ENCODE data around the gene ELMOD3. TPM values are rescaled to one million over a fixed set of nuclear protein-coding genes. Genes with fewer than 3 reads are reported as not detected.
A peak's percentile ranks its signal among the peaks of the same experiment; 100 is the strongest.
"Not testable (repeated sequence)": the region's sequence is repeated elsewhere in the genome, so short reads cannot be mapped to it uniquely, and the experiment has no call there.

ELMOD3 gene
- total and polyA plus RNA-seq, 7 experiments from 2014 or later: 9.4 to 33.3 (median 21.0) TPM

GRCh38 chr2:85357736-85358135, 3.2 kb downstream of the ELMOD3 start:
- peak overlapping the region in 6 of 10 donors; percentile 19 to 41 (median 25) for H3K4me3 Mint-ChIP-seq
- Histone ChIP-seq H3K36me3 (ENCODE audit: control insufficient read depth in 2 of 3, insufficient read depth in 3 of 3, low read length in 3 of 3) (peaks cover 0 to 28% (median 3%) of the 10 kb centered on the region in 3 experiments), H3K4me3 (ENCODE audit: low read length) (no peak overlapping the region), H3K9me3 (ENCODE audit: control insufficient read depth in 2 of 3, low read length in 3 of 3) (no peaks in the 10 kb centered on the region), H3K27ac (ENCODE audit: low read depth, low read length) (no peak overlapping the region), H3K27me3 (ENCODE audit: control insufficient read depth in 2 of 2, insufficient read depth in 2 of 2, low read length in 2 of 2) (no peaks in the 10 kb centered on the region), H3K4me1 (ENCODE audit: control insufficient read depth in 2 of 2, insufficient read depth in 2 of 2, low read length in 2 of 2) (peaks cover 19 to 24% of the 10 kb centered on the region in 2 donors)
- ChIA-PET CTCF (no interaction called here), POLR2A (interaction anchor here (0.6 to 14.5 kb wide), 3 partner anchors 29 to 284 kb away, joined by 3 to 211 read pairs (median 3); partner anchors contain the start of gene TGOLN2)
- ATAC-seq (no peak), DNase-seq (no peak)
- H3K36me3 Mint-ChIP-seq: peaks cover 0 to 40% (median 20%) of the 10 kb centered on the region in 5 donors
- H3K9me3 Mint-ChIP-seq: peaks cover 0 to 4% (median 0%) of the 10 kb centered on the region in 11 donors
- H3K27me3 Mint-ChIP-seq: no peaks in the 10 kb centered on the region
- peak overlapping the region in 1 of 9 donors; percentile 26 for H3K27ac Mint-ChIP-seq
- intact Hi-C loops (cut with micrococcal nuclease): no loop called here
- peaks cover 34 to 55% (median 48%) of the 10 kb centered on the region in 7 donors for H3K4me1 Mint-ChIP-seq

- H3K9me3 ChIP-seq (ENCODE audit: control insufficient read depth in 2 of 3, low read length in 3 of 3); ATAC-seq; DNase-seq; H3K27ac ChIP-seq (ENCODE audit: low read depth, low read length); H3K4me3 ChIP-seq (ENCODE audit: low read length); POLR2A ChIA-PET; H3K27ac Mint-ChIP-seq; intact Hi-C loops (cut with micrococcal nuclease); CTCF ChIA-PET; H3K4me1 ChIP-seq (ENCODE audit: control insufficient read depth in 2 of 2, insufficient read depth in 2 of 2, low read length in 2 of 2); H3K27me3 Mint-ChIP-seq; H3K27me3 ChIP-seq (ENCODE audit: control insufficient read depth in 2 of 2, insufficient read depth in 2 of 2, low read length in 2 of 2); H3K4me3 Mint-ChIP-seq; H3K9me3 Mint-ChIP-seq: not testable (repeated sequence)
- Mint-ChIP-seq H3K4me1 (peaks cover 8 to 14% (median 11%) of the 10 kb centered on the region in 7 donors), H3K36me3 (peaks cover 7 to 41% (median 25%) of the 10 kb centered on the region in 5 donors)
- H3K36me3 ChIP-seq (ENCODE audit: control insufficient read depth in 2 of 3, insufficient read depth in 3 of 3, low read length in 3 of 3): peaks cover 0 to 40% (median 0%) of the 10 kb centered on the region in 3 experiments
Observed at GRCh38 chr2:85362653-85363387, 8.3 kb downstream of the ELMOD3 start.

GRCh38 chr2:85367180-85367579, 12.6 kb downstream of the ELMOD3 start:
- peaks cover 0 to 2% (median 0%) of the 10 kb centered on the region in 7 donors for H3K4me1 Mint-ChIP-seq
- Histone ChIP-seq H3K9me3 (ENCODE audit: control insufficient read depth in 2 of 3, low read length in 3 of 3) (no peaks in the 10 kb centered on the region), H3K36me3 (ENCODE audit: control insufficient read depth in 2 of 3, insufficient read depth in 3 of 3, low read length in 3 of 3) (peaks cover 0 to 40% (median 0%) of the 10 kb centered on the region in 3 experiments), H3K4me1 (ENCODE audit: control insufficient read depth in 2 of 2, insufficient read depth in 2 of 2, low read length in 2 of 2) (no peaks in the 10 kb centered on the region), H3K27me3 (ENCODE audit: control insufficient read depth in 2 of 2, insufficient read depth in 2 of 2, low read length in 2 of 2) (no peaks in the 10 kb centered on the region), H3K4me3 (ENCODE audit: low read length) (no peak overlapping the region), H3K27ac (ENCODE audit: low read depth, low read length) (no peak overlapping the region)
- CTCF ChIA-PET: no interaction called here
- no peak overlapping the region for H3K4me3 Mint-ChIP-seq
- no peaks in the 10 kb centered on the region for H3K9me3 Mint-ChIP-seq
- no peak overlapping the region for H3K27ac Mint-ChIP-seq
- DNase-seq (no peak), ATAC-seq (no peak)
- peaks cover 7 to 30% (median 15%) of the 10 kb centered on the region in 5 donors for H3K36me3 Mint-ChIP-seq
- H3K27me3 Mint-ChIP-seq: no peaks in the 10 kb centered on the region
- POLR2A ChIA-PET: no interaction called here
- intact Hi-C loops (cut with micrococcal nuclease): no loop called here

- no peaks in the 10 kb centered on the region for H3K27me3 Mint-ChIP-seq
- H3K4me1 Mint-ChIP-seq: peaks cover 0 to 2% (median 0%) of the 10 kb centered on the region in 7 donors
- H3K9me3 Mint-ChIP-seq: no peaks in the 10 kb centered on the region
- H3K27me3 ChIP-seq (ENCODE audit: control insufficient read depth in 2 of 2, insufficient read depth in 2 of 2, low read length in 2 of 2): no peaks in the 10 kb centered on the region
- no peak overlapping the region for H3K4me3 ChIP-seq (ENCODE audit: low read length)
- DNase-seq: no peak
- H3K27ac ChIP-seq (ENCODE audit: low read depth, low read length): no peak overlapping the region
- no peaks in the 10 kb centered on the region for H3K9me3 ChIP-seq (ENCODE audit: control insufficient read depth in 2 of 3, low read length in 3 of 3)
- H3K36me3 Mint-ChIP-seq: peaks cover 4 to 25% (median 14%) of the 10 kb centered on the region in 5 donors
- ChIA-PET CTCF (interaction anchor here (0.7 kb wide), 1 partner anchor 251 kb away, joined by 3 read pairs; no protein-coding TSS in a partner anchor), POLR2A (no interaction called here)
- H3K4me3 Mint-ChIP-seq: no peak overlapping the region
- H3K4me1 ChIP-seq (ENCODE audit: control insufficient read depth in 2 of 2, insufficient read depth in 2 of 2, low read length in 2 of 2): no peaks in the 10 kb centered on the region
- intact Hi-C loops (cut with micrococcal nuclease): no loop called here
- H3K36me3 ChIP-seq (ENCODE audit: control insufficient read depth in 2 of 3, insufficient read depth in 3 of 3, low read length in 3 of 3): peaks cover 0 to 24% (median 0%) of the 10 kb centered on the region in 3 experiments
- ATAC-seq: no peak
- no peak overlapping the region for H3K27ac Mint-ChIP-seq
Observed at GRCh38 chr2:85368921-85369320, 14.4 kb downstream of the ELMOD3 start.

GRCh38 chr2:85369500-85369899, 14.9 kb downstream of the ELMOD3 start:
- Mint-ChIP-seq H3K4me3 (no peak overlapping the region), H3K27me3 (no peaks in the 10 kb centered on the region), H3K36me3 (peaks cover 6 to 27% (median 17%) of the 10 kb centered on the region in 5 donors), H3K9me3 (no peaks in the 10 kb centered on the region), H3K4me1 (peaks cover 0 to 2% (median 0%) of the 10 kb centered on the region in 7 donors), H3K27ac (no peak overlapping the region)
- ChIA-PET CTCF (interaction anchor here (0.7 to 0.8 kb wide), 2 partner anchors 104 to 250 kb away, joined by 3 to 5 read pairs; no protein-coding TSS in a partner anchor), POLR2A (interaction anchor here (0.7 to 1.5 kb wide), 3 partner anchors 16 to 169 kb away, joined by 3 to 7 read pairs (median 3); partner anchors contain the start of gene RETSAT)
- H3K9me3 ChIP-seq (ENCODE audit: control insufficient read depth in 2 of 3, low read length in 3 of 3): no peaks in the 10 kb centered on the region
- no peak for DNase-seq
- intact Hi-C loops (cut with micrococcal nuclease): no loop called here
- no peaks in the 10 kb centered on the region for H3K4me1 ChIP-seq (ENCODE audit: control insufficient read depth in 2 of 2, insufficient read depth in 2 of 2, low read length in 2 of 2)
- H3K36me3 ChIP-seq (ENCODE audit: control insufficient read depth in 2 of 3, insufficient read depth in 3 of 3, low read length in 3 of 3): peaks cover 0 to 24% (median 0%) of the 10 kb centered on the region in 3 experiments
- H3K27me3 ChIP-seq (ENCODE audit: control insufficient read depth in 2 of 2, insufficient read depth in 2 of 2, low read length in 2 of 2): no peaks in the 10 kb centered on the region
- no peak for ATAC-seq
- no peak overlapping the region for H3K4me3 ChIP-seq (ENCODE audit: low read length)
- no peak overlapping the region for H3K27ac ChIP-seq (ENCODE audit: low read depth, low read length)

GRCh38 chr2:85371045-85371444, 16.5 kb downstream of the ELMOD3 start:
- H3K9me3 ChIP-seq (ENCODE audit: control insufficient read depth in 2 of 3, low read length in 3 of 3): no peaks in the 10 kb centered on the region
- H3K36me3 Mint-ChIP-seq: peaks cover 6 to 36% (median 29%) of the 10 kb centered on the region in 5 donors
- no peaks in the 10 kb centered on the region for H3K27me3 ChIP-seq (ENCODE audit: control insufficient read depth in 2 of 2, insufficient read depth in 2 of 2, low read length in 2 of 2)
- H3K36me3 ChIP-seq (ENCODE audit: control insufficient read depth in 2 of 3, insufficient read depth in 3 of 3, low read length in 3 of 3): peaks cover 0 to 24% (median 0%) of the 10 kb centered on the region in 3 experiments
- CTCF ChIA-PET: interaction anchor here (0.7 to 1.3 kb wide), 2 partner anchors 17 to 181 kb away, joined by 3 to 4 read pairs; no protein-coding TSS in a partner anchor
- no peak overlapping the region for H3K27ac Mint-ChIP-seq
- DNase-seq (no peak), ATAC-seq (no peak)
- H3K9me3 Mint-ChIP-seq: no peaks in the 10 kb centered on the region
- no peaks in the 10 kb centered on the region for H3K4me1 ChIP-seq (ENCODE audit: control insufficient read depth in 2 of 2, insufficient read depth in 2 of 2, low read length in 2 of 2)
- no peaks in the 10 kb centered on the region for H3K27me3 Mint-ChIP-seq
- intact Hi-C loops (cut with micrococcal nuclease): no loop called here
- no peak overlapping the region for H3K4me3 ChIP-seq (ENCODE audit: low read length)
- H3K4me3 Mint-ChIP-seq: no peak overlapping the region
- H3K27ac ChIP-seq (ENCODE audit: low read depth, low read length): no peak overlapping the region
- POLR2A ChIA-PET: interaction anchor here (1.0 to 1.5 kb wide), 2 partner anchors 17 to 44 kb away, joined by 3 to 7 read pairs; partner anchors contain the start of genes RETSAT and TGOLN2
- peaks cover 0 to 2% (median 0%) of the 10 kb centered on the region in 7 donors for H3K4me1 Mint-ChIP-seq

Measured in naive thymus-derived CD4-positive, alpha-beta T cell (primary cell).